SK-N-SH (cell line): ENCODE data around the gene GLT6D1.

Experiments
- GABPA ChIP-seq: IDR thresholded peaks from 2 replicates; pipeline ENCODE4 v1.4.0; 2012; ENCODE audit warnings: low read depth, mild to moderate bottlenecking
- NRF1 ChIP-seq: IDR thresholded peaks from 2 replicates; pipeline ENCODE4 v1.6.1; 2012; ENCODE audit warnings: low read depth, mild to moderate bottlenecking, low read length
- POLR2AphosphoS5 ChIP-seq: IDR thresholded peaks from 2 replicates; pipeline ENCODE4 v1.6.1; 2012; ENCODE audit warnings: low read depth, low read length
- REST ChIP-seq: IDR thresholded peaks from 2 replicates; pipeline ENCODE4 v1.6.1; 2012; ENCODE audit warnings: mild to moderate bottlenecking, low read depth, low read length, moderate library complexity
- RFX5 ChIP-seq: IDR thresholded peaks from 2 replicates; pipeline ENCODE4 v1.6.1; 2012; ENCODE audit warnings: mild to moderate bottlenecking, improper control_type of control experiment, low read length
- TAF1 ChIP-seq: IDR thresholded peaks from 2 replicates; pipeline ENCODE4 v1.6.1; 2012; ENCODE audit warnings: low read depth, mild to moderate bottlenecking, low read length, moderate library complexity, borderline replicate concordance
- TF ChIP-seq, protein P1 (sequence below): fragments of 200-600 bp; sonication (generic); IDR thresholded peaks from 2 replicates; pipeline ENCODE4 v1.6.1; 2017; ENCODE audit warnings: antibody characterized with exemption, mild to moderate bottlenecking, moderate library complexity

GRCh38 chr9:135600296-135600817, 39.0 kb downstream of the GLT6D1 start:
- TF ChIP-seq REST (no peak), POLR2AphosphoS5 (no peak), TAF1 (no peak), GABPA (no peak), NRF1 (no peak), RFX5 (no peak)
- TF ChIP-seq, protein P1, sequence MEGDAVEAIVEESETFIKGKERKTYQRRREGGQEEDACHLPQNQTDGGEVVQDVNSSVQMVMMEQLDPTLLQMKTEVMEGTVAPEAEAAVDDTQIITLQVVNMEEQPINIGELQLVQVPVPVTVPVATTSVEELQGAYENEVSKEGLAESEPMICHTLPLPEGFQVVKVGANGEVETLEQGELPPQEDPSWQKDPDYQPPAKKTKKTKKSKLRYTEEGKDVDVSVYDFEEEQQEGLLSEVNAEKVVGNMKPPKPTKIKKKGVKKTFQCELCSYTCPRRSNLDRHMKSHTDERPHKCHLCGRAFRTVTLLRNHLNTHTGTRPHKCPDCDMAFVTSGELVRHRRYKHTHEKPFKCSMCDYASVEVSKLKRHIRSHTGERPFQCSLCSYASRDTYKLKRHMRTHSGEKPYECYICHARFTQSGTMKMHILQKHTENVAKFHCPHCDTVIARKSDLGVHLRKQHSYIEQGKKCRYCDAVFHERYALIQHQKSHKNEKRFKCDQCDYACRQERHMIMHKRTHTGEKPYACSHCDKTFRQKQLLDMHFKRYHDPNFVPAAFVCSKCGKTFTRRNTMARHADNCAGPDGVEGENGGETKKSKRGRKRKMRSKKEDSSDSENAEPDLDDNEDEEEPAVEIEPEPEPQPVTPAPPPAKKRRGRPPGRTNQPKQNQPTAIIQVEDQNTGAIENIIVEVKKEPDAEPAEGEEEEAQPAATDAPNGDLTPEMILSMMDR: no peak
